ENCODE data around the gene MAP7D1.
"Not testable (repeated sequence)": the region's sequence is repeated elsewhere in the genome, so short reads cannot be mapped to it uniquely, and the experiment has no call there.

The MAP7D1 gene

GRCh38 chr1:36230279-36230678 is 74.3 kb downstream of the MAP7D1 start:
- in situ Hi-C loops (cut with MboI; ENCODE audit: low sequenced_read_pairs): not testable (repeated sequence)

Measured in HL-60/S4 treated with phorbol 12-myristate 13-acetate at 8.2 ng/mL for 4 days and 3 days (cell line).